ENCODE results near the gene LRRK1. TPM values are rescaled to one million over a fixed set of nuclear protein-coding genes. Genes with fewer than 3 reads are reported as not detected.
A peak's percentile ranks its signal among the peaks of the same experiment; 100 is the strongest.

LRRK1 gene
- total RNA-seq, 4 donors from 2014 or later, result 5.7 to 12.0 (median 10.0) TPM

DNA sequence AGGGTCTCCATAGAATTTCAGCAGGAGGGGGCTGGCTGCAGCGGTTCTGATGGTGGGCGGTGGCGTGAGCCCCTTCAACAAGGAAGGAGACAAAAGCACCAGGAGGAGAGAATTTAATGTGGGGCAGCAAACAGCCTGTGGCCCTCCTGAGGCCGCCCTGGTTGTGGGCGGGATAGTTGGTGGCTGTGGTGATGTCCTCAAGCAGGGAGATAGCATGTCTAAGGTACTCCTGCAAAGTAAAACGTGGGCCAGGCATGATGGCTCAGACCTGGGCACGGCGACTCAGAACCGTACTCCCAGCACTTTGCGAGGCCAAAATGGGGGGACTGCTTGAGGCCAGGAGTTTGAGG, 94.0 kb downstream of the LRRK1 start:
- peaks cover 0 to 74% (median 0%) of the 10 kb centered on the region in 3 donors for H3K36me3 ChIP-seq
- no peaks in the 10 kb centered on the region for H3K9me3 ChIP-seq
- DNase-seq, result no peak
- 91 to 99% methylated on average over 7 to 8 of the region's 10 CpGs for WGBS, 2 donors
- no peaks in the 10 kb centered on the region for H3K27me3 ChIP-seq
- H3K4me3 ChIP-seq, result no peak overlapping the region
- intact Hi-C loops (cut with DNase I), result no loop called here
- TF ChIP-seq CTCF (IDR thresholded peaks at IDR 0.05), result no peak
- no peak for TF ChIP-seq POLR2A (IDR thresholded peaks at IDR 0.05)
- peaks cover 0 to 31% (median 11%) of the 10 kb centered on the region in 3 donors for H3K4me1 ChIP-seq
- H3K27ac ChIP-seq, result no peak overlapping the region

- no peaks in the 10 kb centered on the region for H3K27me3 ChIP-seq
- WGBS, 2 donors, result 83 to 90% methylated on average over 6 to 13 of the region's 21 CpGs
- DNase-seq, result no peak
Observed at GRCh38 chr15:101013769-101014675, 94.9 kb downstream of the LRRK1 start.

GRCh38 chr15:101014921-101015841, 96.0 kb downstream of the LRRK1 start:
- 52% methylated on average over 22 of the region's 27 CpGs for WGBS, 2 donors
- intact Hi-C loops (cut with DNase I), result loop anchor here (5.0 kb wide), 1 partner anchor 242 kb away; no protein-coding TSS in a partner anchor
- Histone ChIP-seq H3K4me1 (peaks cover 0 to 26% (median 4%) of the 10 kb centered on the region in 3 donors), H3K4me3 (no peak overlapping the region), H3K9me3 (no peaks in the 10 kb centered on the region), H3K36me3 (peaks cover 0 to 70% (median 0%) of the 10 kb centered on the region in 3 donors), H3K27me3 (no peaks in the 10 kb centered on the region), H3K27ac (no peak overlapping the region)
- no peak for DNase-seq
- TF ChIP-seq POLR2A (IDR thresholded peaks at IDR 0.05) (no peak), CTCF (IDR thresholded peaks at IDR 0.05) (peak; percentile 59 to 89 (median 80))

More at GRCh38 chr15:101013769-101014675, 94.9 kb downstream of the LRRK1 start:
- intact Hi-C loops (cut with DNase I), result no loop called here
- no peaks in the 10 kb centered on the region for H3K9me3 ChIP-seq
- no peak overlapping the region for H3K27ac ChIP-seq
- no peak overlapping the region for H3K4me3 ChIP-seq
- H3K36me3 ChIP-seq, result peaks cover 0 to 74% (median 0%) of the 10 kb centered on the region in 3 donors
- peaks cover 0 to 28% (median 6%) of the 10 kb centered on the region in 3 donors for H3K4me1 ChIP-seq
- TF ChIP-seq POLR2A (IDR thresholded peaks at IDR 0.05) (no peak), CTCF (IDR thresholded peaks at IDR 0.05) (no peak)

- no peak for TF ChIP-seq CTCF (IDR thresholded peaks at IDR 0.05)
- TF ChIP-seq POLR2A (IDR thresholded peaks at IDR 0.05), result no peak
- Histone ChIP-seq H3K9me3 (no peaks in the 10 kb centered on the region), H3K27ac (no peak overlapping the region), H3K4me3 (no peak overlapping the region), H3K4me1 (peaks cover 0 to 26% (median 4%) of the 10 kb centered on the region in 3 donors), H3K27me3 (no peaks in the 10 kb centered on the region), H3K36me3 (peaks cover 0 to 67% (median 0%) of the 10 kb centered on the region in 3 donors)
- intact Hi-C loops (cut with DNase I), result loop anchor here (5.0 kb wide), 1 partner anchor 241 kb away; no protein-coding TSS in a partner anchor
- WGBS, 2 donors, result 78 to 98% methylated on average over 6 to 7 of the region's 7 CpGs
- DNase-seq, result no peak
Observed at GRCh38 chr15:101016581-101016980, 97.4 kb downstream of the LRRK1 start.

All from esophagus squamous epithelium (tissue), 5 donors.